Right hindlimb (tissue), 1 donor: ENCODE data around the gene P3H1.
"Not testable (repeated sequence)": the region's sequence is repeated elsewhere in the genome, so short reads cannot be mapped to it uniquely, and the experiment has no call there.

Experiments used
- DNase-seq: peaks from one replicate; pipeline ENCODE4 v3.0.0-alpha.2; 2018

Gene P3H1

DNA sequence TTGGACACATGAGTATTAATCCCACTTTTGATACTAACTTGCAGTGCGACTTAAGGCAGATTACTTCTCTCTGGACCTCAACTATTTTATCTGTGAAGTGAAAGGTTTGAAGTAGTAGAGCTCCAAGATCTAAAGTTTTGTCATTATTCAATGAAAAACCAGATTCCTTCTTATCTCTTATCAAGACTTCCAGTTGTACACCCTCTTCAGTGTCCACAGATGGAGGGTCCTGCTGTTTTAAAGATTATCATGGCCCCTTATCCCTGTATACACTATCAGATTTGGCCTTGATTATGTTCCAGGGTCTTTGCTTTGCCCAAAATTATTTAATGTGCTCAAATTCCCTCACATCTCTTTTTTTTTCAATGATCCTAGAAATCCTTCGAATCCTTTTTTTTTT lies 1.3 kb upstream of the P3H1 start:
- no peak for DNase-seq

GRCh38 chr1:42767510-42768000 lies 727 bp upstream of the P3H1 start:
- no peak for DNase-seq

DNA sequence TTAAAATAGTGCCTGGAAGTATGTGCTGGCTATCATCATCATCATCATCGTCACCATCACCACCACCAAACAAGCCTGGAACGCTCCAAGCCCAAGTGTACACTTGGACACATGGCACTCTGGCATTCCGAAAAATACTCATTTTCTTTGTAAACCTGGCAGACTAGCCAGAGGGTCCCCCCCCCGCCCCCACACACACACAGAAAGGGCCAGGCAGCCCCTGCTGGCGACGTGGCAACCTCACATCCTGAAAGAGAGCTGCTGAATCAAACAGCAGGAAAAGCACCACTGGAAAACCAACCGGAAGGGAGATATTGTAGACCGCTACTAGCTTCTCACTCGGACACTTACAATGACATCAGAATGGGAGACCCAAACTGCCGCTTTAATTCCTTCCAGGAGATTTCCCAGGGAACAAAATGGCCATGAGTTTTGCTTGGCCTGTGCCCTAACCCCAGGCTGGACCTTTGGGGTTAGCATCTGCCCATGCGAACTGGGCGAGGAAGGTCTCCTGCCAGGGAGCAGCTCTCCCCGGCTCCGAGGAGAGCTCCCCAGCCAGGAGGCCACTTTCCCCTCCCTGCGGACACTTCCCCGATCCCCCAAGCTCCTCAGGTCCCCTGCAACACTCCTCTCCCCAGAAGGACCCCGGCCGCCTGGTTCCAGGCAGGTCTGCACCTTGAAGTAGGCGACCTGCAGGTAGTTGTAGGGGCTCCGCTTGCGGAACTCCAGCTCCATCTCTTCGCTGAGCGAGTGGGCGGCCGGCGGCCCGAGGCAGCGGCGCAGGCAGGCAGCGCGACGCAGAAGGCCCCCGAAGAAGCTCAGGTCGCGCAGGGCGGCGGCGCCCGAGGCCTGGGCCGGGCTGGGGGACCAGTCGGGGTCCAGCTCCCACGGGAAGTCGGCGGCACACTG lies 742 bp downstream of the P3H1 start:
- peak; percentile 79 for DNase-seq

- DNase-seq, result no peak
Observed at GRCh38 chr1:42765269-42765668, 1.6 kb downstream of the P3H1 start.

GRCh38 chr1:42762269-42762668 lies 4.6 kb downstream of the P3H1 start:
- no peak for DNase-seq

DNA sequence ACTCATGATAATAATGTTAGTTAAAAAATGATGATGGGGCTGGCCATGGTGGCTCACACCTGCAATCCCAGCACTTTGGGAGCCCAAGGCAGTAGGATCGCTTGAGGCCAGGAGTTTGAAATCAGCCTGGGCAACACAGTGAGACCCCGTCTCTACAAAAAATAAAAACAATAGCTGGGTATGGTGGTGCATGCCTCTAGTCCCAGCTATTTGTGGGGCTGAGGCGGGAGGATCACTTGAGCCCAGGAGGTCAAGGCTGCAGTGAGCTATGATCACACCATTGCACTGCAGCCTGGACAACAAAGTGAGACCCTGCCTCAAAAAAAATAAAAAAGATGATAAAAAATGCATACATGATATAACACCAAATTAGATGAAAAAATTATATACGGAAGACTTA lies 5.3 kb downstream of the P3H1 start:
- DNase-seq, result no peak

DNA sequence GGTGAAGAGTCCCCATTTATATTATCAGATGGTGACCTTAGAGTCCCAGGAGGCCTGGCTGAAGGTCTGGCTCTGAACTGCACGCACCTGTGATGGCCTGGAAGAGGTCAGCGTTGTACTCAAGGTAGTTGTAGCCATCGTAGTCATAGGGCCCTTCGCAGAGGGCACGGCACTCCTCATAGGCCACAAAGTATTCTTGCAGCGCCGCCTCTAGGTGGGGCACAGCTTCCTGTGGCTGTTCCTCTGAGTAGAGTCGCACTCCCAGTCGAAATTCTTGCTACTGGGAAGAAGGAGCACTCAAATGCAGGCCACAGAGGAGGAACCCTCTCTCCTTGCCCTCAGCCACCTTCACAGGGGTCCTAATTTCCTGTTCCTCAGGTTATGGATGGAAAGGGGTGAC lies 7.7 kb downstream of the P3H1 start:
- DNase-seq, result no peak

DNA sequence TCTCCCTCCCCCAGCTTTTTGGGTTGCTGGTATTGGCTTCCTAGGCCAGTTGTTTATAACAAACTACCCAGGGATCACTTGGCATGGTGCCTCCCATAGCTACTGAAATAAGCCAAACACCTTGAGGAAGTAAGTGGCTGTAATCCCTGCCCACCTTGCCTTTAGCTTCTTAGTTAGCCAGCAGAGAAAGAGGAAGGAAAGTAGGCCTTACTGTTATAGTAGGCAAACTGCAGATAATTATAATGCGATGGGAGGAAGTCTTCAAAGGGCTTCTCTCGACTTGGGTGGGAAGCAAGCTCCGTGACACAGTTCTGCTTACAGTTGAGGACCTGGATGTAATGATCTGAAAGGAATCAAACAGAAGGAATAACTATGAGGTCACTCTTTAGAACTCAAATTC lies 8.2 kb downstream of the P3H1 start:
- DNase-seq, result no peak

- no peak for DNase-seq
Observed at GRCh38 chr1:42757892-42758275, 8.9 kb downstream of the P3H1 start.

- no peak for DNase-seq
Observed at GRCh38 chr1:42756956-42757891, 9.6 kb downstream of the P3H1 start.

DNA sequence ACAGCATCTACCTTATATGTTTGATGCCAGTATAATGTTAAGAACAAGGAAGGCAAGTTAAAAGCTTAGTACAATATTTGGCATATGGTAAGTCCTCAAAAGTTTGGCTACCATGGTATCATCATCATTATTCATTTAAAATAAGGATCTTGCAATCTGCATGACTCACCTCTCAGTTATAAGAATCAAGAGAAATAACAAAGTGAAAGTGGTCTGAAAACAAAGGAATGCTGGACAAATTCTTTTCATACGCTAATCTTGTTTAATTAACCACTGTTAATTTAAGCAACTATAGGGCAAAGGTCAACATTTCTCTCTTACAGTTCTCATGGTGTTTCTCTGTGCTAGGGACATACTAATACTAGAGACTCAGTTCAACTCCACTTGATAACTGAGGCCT lies 13.8 kb downstream of the P3H1 start:
- no peak for DNase-seq

GRCh38 chr1:42752284-42752683 lies 14.5 kb downstream of the P3H1 start:
- DNase-seq, result no peak

GRCh38 chr1:42751511-42752070 lies 15.2 kb downstream of the P3H1 start:
- not testable (repeated sequence) for DNase-seq

DNA sequence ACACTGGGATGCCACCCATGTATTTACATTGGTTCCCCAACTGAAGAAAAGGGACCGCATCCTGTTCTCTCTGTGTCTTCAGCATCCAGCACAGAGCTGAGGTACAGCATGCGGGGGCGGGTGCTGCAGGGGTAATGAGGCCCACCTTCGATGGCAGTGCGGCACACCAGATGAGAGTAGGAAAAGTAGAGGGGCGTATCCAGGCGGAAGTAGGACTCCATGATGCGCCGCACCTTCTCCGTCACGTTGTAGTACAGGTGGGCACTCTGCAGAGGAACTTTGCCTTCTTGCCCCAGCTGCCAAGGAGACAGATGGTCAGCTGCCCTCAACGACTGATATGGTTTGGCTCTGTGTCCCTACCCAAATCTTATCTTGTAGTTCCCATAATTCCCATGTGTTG lies 16.8 kb downstream of the P3H1 start:
- no peak for DNase-seq

DNA sequence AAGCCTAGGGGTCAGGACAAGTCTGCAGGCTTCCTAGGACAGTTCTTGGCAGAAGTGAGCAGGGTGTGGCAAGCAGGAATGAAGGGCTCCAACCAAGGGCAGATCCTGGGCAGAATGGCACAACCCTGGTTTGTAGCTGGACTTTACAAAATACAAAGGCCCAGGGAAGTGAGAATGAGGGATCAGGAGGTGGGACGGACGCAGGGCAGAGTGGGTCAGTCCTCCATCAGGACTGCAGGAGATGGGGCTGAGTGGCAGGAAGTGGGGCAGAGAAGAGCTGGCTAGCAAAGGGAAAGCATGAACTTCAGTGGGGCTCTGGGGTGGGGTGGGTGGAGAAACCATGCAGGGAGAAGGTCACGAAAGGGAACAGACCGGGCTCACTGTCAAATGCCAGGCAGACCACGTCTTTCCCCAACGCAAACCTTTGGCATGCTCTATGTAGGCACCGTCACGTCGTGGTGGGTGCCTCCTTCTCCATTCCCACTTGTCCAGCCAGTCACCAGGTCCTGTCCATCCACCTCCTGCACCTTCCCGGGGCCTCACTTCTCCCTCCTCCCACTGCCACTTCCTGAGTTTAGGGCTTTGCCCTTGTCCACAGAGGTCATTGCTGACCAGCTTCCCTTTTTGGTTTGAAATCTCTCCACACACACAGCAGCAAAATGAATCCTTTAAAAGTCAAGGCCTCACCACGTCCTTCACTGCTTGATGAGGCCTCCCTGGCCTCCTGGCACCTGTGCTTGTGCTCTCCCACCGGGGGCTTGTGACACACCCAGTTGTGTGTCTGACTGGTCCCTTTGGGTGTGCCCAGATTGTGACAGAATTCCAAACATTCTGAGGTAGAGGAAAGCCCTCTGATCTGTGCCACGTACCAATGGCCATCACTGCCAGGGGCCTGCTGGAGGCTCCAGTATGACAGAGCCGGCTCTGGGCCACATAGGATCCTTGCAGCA lies 18.1 kb downstream of the P3H1 start:
- no peak for DNase-seq

DNA sequence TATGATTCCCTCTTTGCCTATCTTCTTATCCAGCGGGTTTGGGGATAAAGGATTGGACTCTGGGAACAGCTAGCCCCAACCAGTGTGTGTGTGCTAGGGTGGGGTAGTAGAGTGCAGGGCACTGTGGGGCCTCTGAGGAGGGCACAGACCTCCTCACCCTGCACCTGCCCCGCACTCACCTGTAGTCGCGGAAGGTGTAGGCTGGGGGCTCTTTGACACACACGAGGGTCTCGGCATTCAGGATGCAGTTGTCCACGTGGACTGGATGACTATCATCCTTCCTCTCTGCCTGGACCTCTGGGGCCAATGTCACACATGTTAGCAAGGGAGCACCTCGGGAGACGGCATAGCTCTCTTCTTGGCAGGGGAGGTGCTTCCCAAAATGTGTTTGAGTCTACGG lies 18.8 kb downstream of the P3H1 start:
- DNase-seq, result no peak

DNA sequence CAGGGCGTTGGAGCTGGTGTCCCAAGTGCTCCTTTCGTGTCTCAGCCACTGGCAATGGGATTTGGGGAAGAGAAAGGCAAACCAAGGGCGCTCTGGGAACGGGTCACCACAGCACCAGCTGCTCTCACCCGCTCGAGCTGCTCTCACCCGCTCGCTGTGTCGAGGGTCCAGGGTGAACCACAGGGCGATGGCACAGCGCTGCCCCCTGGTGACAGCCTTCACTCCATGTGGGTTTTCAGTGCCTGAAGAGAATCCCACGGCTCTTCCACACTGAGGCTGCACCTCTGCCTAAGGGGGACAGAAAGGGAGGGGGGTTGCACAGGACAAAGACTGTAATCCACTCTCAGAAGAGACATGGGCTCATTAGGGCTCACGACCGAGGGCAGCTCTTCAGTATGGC lies 19.7 kb downstream of the P3H1 start:
- DNase-seq, result no peak

- DNase-seq, result no peak
Observed at GRCh38 chr1:42746436-42747105, 20.3 kb downstream of the P3H1 start.

- no peak for DNase-seq
Observed at GRCh38 chr1:42745851-42746250, 21.0 kb downstream of the P3H1 start.

DNA sequence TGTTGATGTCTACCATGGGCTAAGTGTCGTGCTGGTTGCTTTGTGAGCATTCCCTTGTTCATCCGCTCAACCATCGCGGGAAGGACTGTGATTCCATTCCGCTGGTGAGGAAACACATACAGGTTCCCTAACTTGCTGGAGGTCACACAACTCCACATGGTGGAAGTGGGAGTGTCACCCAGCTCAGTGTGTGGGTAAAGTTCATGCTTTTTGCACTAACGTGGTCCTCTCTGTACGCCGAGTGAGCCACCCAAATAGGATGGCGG lies 22.7 kb downstream of the P3H1 start:
- no peak for DNase-seq

DNA sequence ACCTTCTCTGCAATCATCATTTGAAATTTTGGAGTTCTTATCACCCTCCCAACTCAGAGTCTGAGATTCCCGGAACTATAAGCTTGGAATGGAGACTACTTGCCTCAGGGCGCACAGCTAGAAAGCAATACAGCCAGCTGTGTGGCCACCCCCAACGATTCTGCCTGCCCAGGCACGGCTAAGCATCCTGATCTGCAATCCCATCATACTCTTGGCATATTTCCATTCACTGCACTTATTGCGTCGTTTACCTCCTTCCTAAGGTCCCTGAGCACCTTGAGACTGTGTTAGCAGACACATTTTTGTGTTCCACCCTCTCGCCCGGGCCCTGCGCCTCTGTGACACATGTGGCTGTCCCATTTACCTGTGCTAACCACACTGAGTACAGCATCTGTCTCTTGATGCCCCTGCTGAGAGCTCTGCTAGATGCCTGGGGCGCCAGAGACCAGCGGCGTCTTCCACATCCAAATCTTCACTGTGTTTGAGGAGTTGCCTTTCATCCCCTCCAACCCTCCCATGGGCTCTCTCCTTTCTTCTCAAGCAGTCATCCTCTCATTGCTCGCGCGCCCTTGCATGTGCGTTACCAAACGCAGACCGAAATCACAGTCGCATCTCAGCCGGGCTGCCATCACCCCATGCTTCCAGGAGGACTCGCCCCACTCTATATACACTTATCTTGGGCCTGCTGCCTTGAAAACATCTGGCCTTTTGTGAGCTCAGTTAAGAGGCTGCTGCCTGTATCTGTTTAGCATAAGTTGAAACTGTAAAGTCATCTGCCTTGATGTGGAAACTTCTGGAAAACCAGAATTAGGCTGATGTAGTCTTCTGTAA lies 23.3 kb downstream of the P3H1 start:
- DNase-seq, result no peak
